PC-9 (cell line): ENCODE measurements around the gene STX12. TPM values are rescaled to one million over a fixed set of nuclear protein-coding genes. Genes with fewer than 3 reads are reported as not detected.
A peak's percentile ranks its signal among the peaks of the same experiment; 100 is the strongest.
"Not testable (repeated sequence)": the region's sequence is repeated elsewhere in the genome, so short reads cannot be mapped to it uniquely, and the experiment has no call there.

ENCODE experiments used
- BruUV-seq: library from RNA; stranded (reverse); fragments of 400-500 nt; replicated peaks from 2 replicates; lab custom pipeline; 2021; lab: Mats Ljungman, UMichigan
- CTCF ChIA-PET: fragments of 300-600 bp; sonication (Branson Sonifier 250); formaldehyde crosslinking; loops from one replicate; lab custom pipeline; 2022; ENCODE audit warnings: antibody characterized with exemption; lab: Charles Lee
- POLR2A ChIA-PET: fragments of 300-600 bp; sonication (Branson Sonifier 250); formaldehyde crosslinking; loops from one replicate; lab custom pipeline; 2022; ENCODE audit warnings: antibody characterized with exemption; ENCODE audit not compliant: unreplicated experiment; lab: Charles Lee
- DNase-seq, 2 experiments: peaks; one replicate each; pipeline versions ENCODE4 v3.0.0 to v3.0.0-alpha.2; 2015 to 2022; ENCODE audit warnings: mixed read lengths in 1 of 2
- H2AFZ ChIP-seq: fragments of 200-600 bp; sonication (generic); 2 replicates; pipeline ENCODE4 v1.8.1; 2017; ENCODE audit warnings: antibody characterized with exemption
- H3F3A ChIP-seq: fragments of 200-600 bp; sonication (generic); 2 replicates; pipeline ENCODE4 v1.8.1; 2017; ENCODE audit warnings: antibody characterized with exemption, mild to moderate bottlenecking, low read depth; ENCODE audit not compliant: insufficient read depth
- H3K27ac ChIP-seq: fragments of 200-600 bp; sonication (generic); 2 replicates; pipeline ENCODE4 v1.6.1; 2016; ENCODE audit warnings: mixed run types
- H3K27me3 ChIP-seq: fragments of 200-600 bp; sonication (generic); 2 replicates; pipeline ENCODE4 v1.6.1; 2016; ENCODE audit warnings: low read depth, mixed run types; ENCODE audit not compliant: insufficient read depth
- H3K36me3 ChIP-seq: fragments of 200-600 bp; sonication (generic); 2 replicates; pipeline ENCODE4 v1.6.1; 2016; ENCODE audit warnings: low read depth, mixed run types
- H3K4me1 ChIP-seq: fragments of 200-600 bp; sonication (generic); replicated peaks from 2 replicates; pipeline ENCODE4 v1.6.1; 2016; ENCODE audit warnings: mixed run types; ENCODE audit not compliant: insufficient read depth
- H3K4me2 ChIP-seq: fragments of 200-600 bp; sonication (generic); 2 replicates; pipeline ENCODE4 v1.6.1; 2017; ENCODE audit warnings: mixed run types
- H3K4me3 ChIP-seq: fragments of 200-600 bp; sonication (generic); 2 replicates; pipeline ENCODE4 v1.6.1; 2016; ENCODE audit warnings: mixed run types
- H3K79me2 ChIP-seq: fragments of 200-600 bp; sonication (generic); 2 replicates; pipeline ENCODE4 v1.6.1; 2017; ENCODE audit warnings: low read depth, mixed run types
- H3K9me2 ChIP-seq: fragments of 200-600 bp; sonication (generic); 2 replicates; pipeline ENCODE4 v1.8.1; 2017; ENCODE audit warnings: mild to moderate bottlenecking; ENCODE audit not compliant: insufficient read depth
- H3K9me3 ChIP-seq: fragments of 200-600 bp; sonication (generic); 2 replicates; pipeline ENCODE4 v1.8.1; 2016; ENCODE audit warnings: low read depth; ENCODE audit not compliant: insufficient read depth
- H4K20me1 ChIP-seq: fragments of 200-600 bp; sonication (generic); 2 replicates; pipeline ENCODE4 v1.8.1; 2017; ENCODE audit not compliant: insufficient read depth
- EZH2 ChIP-seq: fragments of 200-600 bp; sonication (generic); IDR thresholded peaks from 2 replicates; pipeline ENCODE4 v1.8.0; 2017; ENCODE audit warnings: antibody characterized with exemption, low read depth
- intact Hi-C: fragments of 100-400 bp; cut with micrococcal nuclease; formaldehyde crosslinking; loops from one replicate; pipeline ENCODE4 v1.10.0; 2022; ENCODE audit not compliant: unreplicated experiment
- total RNA-seq: library from RNA; stranded (reverse); gene quantifications from 2 replicates; pipeline ENCODE4 v1.2.3, GENCODE V29; 2021
- TF ChIP-seq, protein P1 (sequence below): fragments of 200-600 bp; sonication (generic); conservative IDR thresholded peaks from 2 replicates; pipeline ENCODE4 v1.6.1; 2017; ENCODE audit warnings: mixed run types, antibody characterized with exemption, mild to moderate bottlenecking, moderate library complexity

STX12 gene
- total RNA-seq, 1 experiment from 2014 or later = 23.7 TPM

DNA sequence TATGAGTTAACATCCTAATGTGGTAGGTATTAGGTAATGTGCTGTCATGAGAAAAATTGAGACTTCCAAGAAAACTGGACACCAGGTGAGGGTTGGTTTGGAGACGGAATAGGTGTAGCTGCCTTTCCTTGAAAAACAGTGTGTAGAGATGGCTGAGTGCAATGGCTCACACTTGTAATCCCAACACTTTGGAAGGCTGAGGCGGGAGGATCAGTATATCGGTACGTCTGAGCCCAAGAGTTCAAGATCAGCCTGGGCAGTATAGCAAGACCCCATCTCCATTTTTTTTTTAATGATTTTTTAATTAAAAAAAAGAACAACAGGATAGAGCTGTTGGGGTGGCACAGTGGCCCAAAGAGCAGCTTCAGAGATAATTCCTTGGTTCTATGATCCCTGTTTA is 50.8 kb downstream of the STX12 start:
- DNase-seq = no peak
- H3K4me2 ChIP-seq = no peak overlapping the region
- H2AFZ ChIP-seq = no peak overlapping the region
- BruUV-seq = no TSS peak
- H3F3A ChIP-seq = no peaks in the 10 kb centered on the region
- no peak overlapping the region for H3K27ac ChIP-seq
- POLR2A ChIA-PET = no interaction called here
- no peaks in the 10 kb centered on the region for H3K79me2 ChIP-seq
- H3K36me3 ChIP-seq = no peaks in the 10 kb centered on the region
- no peaks in the 10 kb centered on the region for H4K20me1 ChIP-seq
- no peaks in the 10 kb centered on the region for H3K9me3 ChIP-seq
- H3K9me2 ChIP-seq = no peaks in the 10 kb centered on the region
- CTCF ChIA-PET = no interaction called here
- no peaks in the 10 kb centered on the region for H3K4me1 ChIP-seq
- intact Hi-C loops = no loop called here
- no peaks in the 10 kb centered on the region for H3K27me3 ChIP-seq
- TF ChIP-seq, protein P1, sequence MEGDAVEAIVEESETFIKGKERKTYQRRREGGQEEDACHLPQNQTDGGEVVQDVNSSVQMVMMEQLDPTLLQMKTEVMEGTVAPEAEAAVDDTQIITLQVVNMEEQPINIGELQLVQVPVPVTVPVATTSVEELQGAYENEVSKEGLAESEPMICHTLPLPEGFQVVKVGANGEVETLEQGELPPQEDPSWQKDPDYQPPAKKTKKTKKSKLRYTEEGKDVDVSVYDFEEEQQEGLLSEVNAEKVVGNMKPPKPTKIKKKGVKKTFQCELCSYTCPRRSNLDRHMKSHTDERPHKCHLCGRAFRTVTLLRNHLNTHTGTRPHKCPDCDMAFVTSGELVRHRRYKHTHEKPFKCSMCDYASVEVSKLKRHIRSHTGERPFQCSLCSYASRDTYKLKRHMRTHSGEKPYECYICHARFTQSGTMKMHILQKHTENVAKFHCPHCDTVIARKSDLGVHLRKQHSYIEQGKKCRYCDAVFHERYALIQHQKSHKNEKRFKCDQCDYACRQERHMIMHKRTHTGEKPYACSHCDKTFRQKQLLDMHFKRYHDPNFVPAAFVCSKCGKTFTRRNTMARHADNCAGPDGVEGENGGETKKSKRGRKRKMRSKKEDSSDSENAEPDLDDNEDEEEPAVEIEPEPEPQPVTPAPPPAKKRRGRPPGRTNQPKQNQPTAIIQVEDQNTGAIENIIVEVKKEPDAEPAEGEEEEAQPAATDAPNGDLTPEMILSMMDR = no peak
- no peak for TF ChIP-seq EZH2
- H3K4me3 ChIP-seq = no peak overlapping the region

DNA sequence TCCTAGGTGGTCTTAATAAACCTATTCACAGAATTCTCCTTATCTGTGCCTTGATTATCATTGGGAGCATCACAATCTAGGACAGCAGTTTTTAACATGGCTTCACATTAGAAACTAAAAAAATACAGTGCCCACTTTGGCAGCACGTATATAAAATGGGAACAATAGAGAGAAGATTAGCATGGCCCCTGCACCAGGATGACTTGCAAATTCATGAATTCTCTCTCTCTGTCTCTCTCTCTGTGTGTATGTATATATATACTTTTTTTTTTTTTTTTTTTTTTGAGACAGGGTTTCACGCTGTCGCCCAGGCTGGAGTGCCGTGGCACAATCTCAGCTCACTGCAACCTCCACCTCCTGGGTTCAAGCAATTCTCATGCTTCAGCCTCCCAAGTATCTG is 51.4 kb downstream of the STX12 start:
- Histone ChIP-seq H3K79me2 (no peaks in the 10 kb centered on the region), H3K4me3 (no peak overlapping the region), H4K20me1 (no peaks in the 10 kb centered on the region), H3F3A (no peaks in the 10 kb centered on the region), H3K27ac (no peak overlapping the region), H3K9me2 (no peaks in the 10 kb centered on the region), H3K9me3 (no peaks in the 10 kb centered on the region), H3K4me1 (no peaks in the 10 kb centered on the region), H3K27me3 (no peaks in the 10 kb centered on the region), H3K36me3 (no peaks in the 10 kb centered on the region), H3K4me2 (no peak overlapping the region), H2AFZ (no peak overlapping the region)
- intact Hi-C loops = no loop called here
- TF ChIP-seq EZH2 = no peak
- TF ChIP-seq, protein P1 = no peak
- POLR2A ChIA-PET = no interaction called here
- BruUV-seq = no TSS peak
- DNase-seq = no peak
- CTCF ChIA-PET = no interaction called here

DNA sequence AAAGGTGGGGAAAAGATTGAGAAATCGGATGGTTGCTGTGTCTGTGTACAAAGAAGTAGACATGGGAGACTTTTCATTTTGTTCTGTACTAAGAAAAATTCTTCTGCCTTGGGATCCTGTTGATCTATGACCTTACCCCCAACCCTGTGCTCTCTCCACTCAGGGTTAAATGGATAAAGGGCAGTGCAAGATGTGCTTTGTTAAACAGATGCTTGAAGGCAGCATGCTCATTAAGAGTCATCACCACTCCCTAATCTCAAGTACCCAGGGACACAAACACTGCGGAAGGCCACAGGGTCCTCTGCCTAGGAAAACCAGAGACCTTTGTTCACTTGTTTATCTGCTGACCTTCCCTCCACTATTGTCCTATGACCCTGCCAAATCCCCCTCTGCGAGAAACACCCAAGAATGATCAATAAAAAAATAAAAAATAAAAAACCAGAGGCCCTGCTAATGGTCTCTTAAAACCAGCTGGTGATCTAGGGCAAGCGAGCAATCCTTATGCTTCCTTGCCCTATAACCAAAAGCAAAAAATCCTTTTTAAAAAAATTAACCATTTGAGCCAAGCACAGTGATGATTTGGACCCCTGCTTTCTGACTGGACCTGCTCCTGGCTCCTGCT is 56.4 kb downstream of the STX12 start:
- H3K4me3 ChIP-seq, H3K9me3 ChIP-seq, H3F3A ChIP-seq, BruUV-seq, H3K27me3 ChIP-seq, H3K36me3 ChIP-seq, intact Hi-C loops, H3K27ac ChIP-seq, H2AFZ ChIP-seq, CTCF ChIA-PET, H4K20me1 ChIP-seq, H3K9me2 ChIP-seq, DNase-seq: not testable (repeated sequence)
- H3K4me2 ChIP-seq = peak overlapping the region; percentile 91
- H3K4me1 ChIP-seq = 0 out of 2 replicates have a peak, but pooled peaks cover 14% of the 10 kb centered on the region
- POLR2A ChIA-PET = interaction anchor here (0.7 kb wide), 1 partner anchor 56 kb away, joined by 3 read pairs; the partner anchor contains the start of gene STX12
- H3K79me2 ChIP-seq = peaks cover 38% of the 10 kb centered on the region
